Measurements from ENCODE around the gene LYZL6. TPM values are rescaled to one million over a fixed set of nuclear protein-coding genes. Genes with fewer than 3 reads are reported as not detected.

LYZL6 gene
- total RNA-seq, 1 donor from 2014 or later = not detected

GRCh38 chr17:35968520-35969054, 25.1 kb upstream of the LYZL6 start:
- Histone ChIP-seq H3K4me1 (peaks cover 5% of the 10 kb centered on the region), H3K27ac (no peak overlapping the region), H3K27me3 (no peaks in the 10 kb centered on the region), H3K9me3 (no peaks in the 10 kb centered on the region), H3K4me3 (no peak overlapping the region), H3K36me3 (no peaks in the 10 kb centered on the region)
- no peak for TF ChIP-seq CTCF (IDR thresholded peaks at IDR 0.05)
- ATAC-seq = no peak
- no peak for DNase-seq
- intact Hi-C loops (cut with DNase I) = loop anchor here (10.0 kb wide), 1 partner anchor 176 kb away; no protein-coding TSS in a partner anchor

- H3K27me3 ChIP-seq = peaks cover 9% of the 10 kb centered on the region
- DNase-seq (no peak), ATAC-seq (no peak)
- H3K27ac ChIP-seq = no peak overlapping the region
- peaks cover 5% of the 10 kb centered on the region for H3K4me1 ChIP-seq
- H3K9me3 ChIP-seq = no peaks in the 10 kb centered on the region
- intact Hi-C loops (cut with DNase I) = loop anchor here (10.0 kb wide), 1 partner anchor 180 kb away; no protein-coding TSS in a partner anchor
- H3K4me3 ChIP-seq = no peak overlapping the region
- no peak for TF ChIP-seq CTCF (IDR thresholded peaks at IDR 0.05)
- no peaks in the 10 kb centered on the region for H3K36me3 ChIP-seq
Observed at GRCh38 chr17:35965272-35965671, 21.8 kb upstream of the LYZL6 start.

GRCh38 chr17:35963663-35964062, 20.1 kb upstream of the LYZL6 start:
- Histone ChIP-seq H3K9me3 (no peaks in the 10 kb centered on the region), H3K27ac (no peak overlapping the region), H3K36me3 (no peaks in the 10 kb centered on the region), H3K27me3 (peaks cover 10% of the 10 kb centered on the region), H3K4me1 (no peaks in the 10 kb centered on the region), H3K4me3 (no peak overlapping the region)
- intact Hi-C loops (cut with DNase I) = loop anchor here (10.0 kb wide), 1 partner anchor 181 kb away; no protein-coding TSS in a partner anchor
- no peak for TF ChIP-seq CTCF (IDR thresholded peaks at IDR 0.05)
- ATAC-seq (no peak), DNase-seq (no peak)

- Histone ChIP-seq H3K27me3 (no peaks in the 10 kb centered on the region), H3K4me1 (no peaks in the 10 kb centered on the region), H3K4me3 (no peak overlapping the region), H3K9me3 (no peaks in the 10 kb centered on the region), H3K36me3 (no peaks in the 10 kb centered on the region), H3K27ac (no peak overlapping the region)
- no peak for TF ChIP-seq CTCF (IDR thresholded peaks at IDR 0.05)
- DNase-seq (no peak), ATAC-seq (no peak)
- intact Hi-C loops (cut with DNase I) = no loop called here
Observed at GRCh38 chr17:35953720-35954119, 10.2 kb upstream of the LYZL6 start.

- Histone ChIP-seq H3K36me3 (no peaks in the 10 kb centered on the region), H3K4me1 (peaks cover 3% of the 10 kb centered on the region), H3K4me3 (no peak overlapping the region), H3K27ac (no peak overlapping the region), H3K9me3 (no peaks in the 10 kb centered on the region), H3K27me3 (no peaks in the 10 kb centered on the region)
- TF ChIP-seq CTCF (IDR thresholded peaks at IDR 0.05) = no peak
- ATAC-seq (no peak), DNase-seq (no peak)
- intact Hi-C loops (cut with DNase I) = no loop called here
Observed at GRCh38 chr17:35949401-35949800, 5.9 kb upstream of the LYZL6 start.

- no peak overlapping the region for H3K27ac ChIP-seq
- DNase-seq (no peak), ATAC-seq (no peak)
- no peaks in the 10 kb centered on the region for H3K9me3 ChIP-seq
- intact Hi-C loops (cut with DNase I) = no loop called here
- peaks cover 3% of the 10 kb centered on the region for H3K4me1 ChIP-seq
- H3K36me3 ChIP-seq = no peaks in the 10 kb centered on the region
- no peaks in the 10 kb centered on the region for H3K27me3 ChIP-seq
- no peak overlapping the region for H3K4me3 ChIP-seq
- TF ChIP-seq CTCF (IDR thresholded peaks at IDR 0.05) = no peak
Observed at GRCh38 chr17:35948092-35948491, 4.6 kb upstream of the LYZL6 start.

All from upper lobe of right lung (tissue), 1 donor.